CD14-positive monocyte (primary cell): ENCODE measurements around the gene SPATA17. TPM values are rescaled to one million over a fixed set of nuclear protein-coding genes. Genes with fewer than 3 reads are reported as not detected.
"Not testable (repeated sequence)": the region's sequence is repeated elsewhere in the genome, so short reads cannot be mapped to it uniquely, and the experiment has no call there.

Source experiments
- DNase-seq, 3 donors: peaks; one replicate each; pipeline ENCODE4 v3.0.0-alpha.2; 2011 to 2022
- H2AFZ ChIP-seq: 2 replicates; pipeline ENCODE4 v1.6.0; 2012; ENCODE audit warnings: mild to moderate bottlenecking, low read depth, low read length, inconsistent platforms; ENCODE audit not compliant: insufficient read depth, poor library complexity, severe bottlenecking
- H3K27ac ChIP-seq, 2 donors: 1 replicate in 1 of 2; 2 replicates in 1 of 2; pipeline ENCODE4 v1.5.1; 2012 to 2013; ENCODE audit warnings: low read length in 2 of 2, control low read depth in 1 of 2, inconsistent platforms in 1 of 2, low read depth in 1 of 2, mild to moderate bottlenecking in 1 of 2
- H3K27me3 ChIP-seq, 2 donors: one replicate each; pipeline versions ENCODE4 v1.6.0 to v1.6.1; 2011 to 2013; ENCODE audit warnings: low read length in 2 of 2; ENCODE audit not compliant: control insufficient read depth in 2 of 2, insufficient read depth in 2 of 2
- H3K36me3 ChIP-seq, 2 donors: replicated peaks in 1 of 2; 1 replicate in 1 of 2; 2 replicates in 1 of 2; pipeline versions ENCODE4 v1.5.1 to v1.6.1; 2012 to 2013; ENCODE audit warnings: low read length in 2 of 2, control low read depth in 1 of 2, inconsistent platforms in 1 of 2, mild to moderate bottlenecking in 1 of 2; ENCODE audit not compliant: insufficient read depth in 2 of 2, control insufficient read depth in 1 of 2
- H3K4me1 ChIP-seq, 2 donors: 1 replicate in 1 of 2; 2 replicates in 1 of 2; pipeline versions ENCODE4 v1.5.1 to v1.6.1; 2012 to 2013; ENCODE audit warnings: low read length in 2 of 2, control low read depth in 1 of 2, inconsistent platforms in 1 of 2, mild to moderate bottlenecking in 1 of 2, moderate library complexity in 1 of 2; ENCODE audit not compliant: insufficient read depth in 2 of 2, control insufficient read depth in 1 of 2
- H3K4me2 ChIP-seq: replicated peaks from 2 replicates; pipeline ENCODE3; 2012; ENCODE audit warnings: low read length, moderate library complexity, mild to moderate bottlenecking; ENCODE audit not compliant: poor library complexity, severe bottlenecking; ENCODE audit errors: extremely low read depth
- H3K4me3 ChIP-seq, 3 experiments: fragments of 200-600 bp in 1 of 3; sonication (generic) in 1 of 3; replicated peaks in 1 of 3; 1 replicate in 2 of 3; 2 replicates in 1 of 3; pipeline ENCODE4 v1.5.1; 2011 to 2013; ENCODE audit warnings: low read length in 3 of 3, mild to moderate bottlenecking in 3 of 3, control low read depth in 2 of 3, low read depth in 2 of 3, inconsistent platforms in 1 of 3, moderate library complexity in 1 of 3
- H3K79me2 ChIP-seq: 2 replicates; pipeline ENCODE4 v1.6.0; 2012; ENCODE audit warnings: mild to moderate bottlenecking, control low read depth, inconsistent platforms, low read length, moderate library complexity; ENCODE audit not compliant: insufficient read depth
- H3K9ac ChIP-seq: 2 replicates; pipeline ENCODE4 v1.6.0; 2017; ENCODE audit warnings: low read length, mild to moderate bottlenecking; ENCODE audit not compliant: insufficient read depth, poor library complexity, severe bottlenecking
- H3K9me3 ChIP-seq, 2 donors: replicated peaks in 1 of 2; 1 replicate in 1 of 2; 2 replicates in 1 of 2; pipeline versions ENCODE4 v1.5.1 to v1.6.1; 2012 to 2013; ENCODE audit warnings: low read length in 2 of 2, control low read depth in 1 of 2; ENCODE audit not compliant: control insufficient read depth in 1 of 2, insufficient read depth in 1 of 2
- H4K20me1 ChIP-seq: 2 replicates; pipeline ENCODE4 v1.6.0; 2012; ENCODE audit warnings: mild to moderate bottlenecking, low read length, control low read depth, moderate library complexity; ENCODE audit not compliant: insufficient read depth
- H3K27ac Mint-ChIP-seq, 7 donors: one replicate each; pipeline ENCODE4 v1.8.0; 2020; ENCODE audit warnings: mild to moderate bottlenecking in 7 of 7, mixed read lengths in 7 of 7, moderate library complexity in 6 of 7, inconsistent platforms in 2 of 7
- H3K27me3 Mint-ChIP-seq, 3 donors: one replicate each; pipeline ENCODE4 v1.8.0; 2021 to 2022; ENCODE audit warnings: low read depth in 3 of 3, mild to moderate bottlenecking in 3 of 3, mixed read lengths in 3 of 3, moderate library complexity in 3 of 3, inconsistent platforms in 1 of 3
- H3K36me3 Mint-ChIP-seq, 2 donors: one replicate each; pipeline ENCODE4 v1.8.0; 2020; ENCODE audit warnings: mixed read lengths in 2 of 2, inconsistent platforms in 1 of 2, mild to moderate bottlenecking in 1 of 2
- H3K4me1 Mint-ChIP-seq: one replicate; pipeline ENCODE4 v1.8.0; 2020; ENCODE audit warnings: mild to moderate bottlenecking, mixed read lengths
- H3K4me3 Mint-ChIP-seq, 2 donors: one replicate each; pipeline ENCODE4 v1.8.0; 2020; ENCODE audit warnings: mild to moderate bottlenecking in 2 of 2, mixed read lengths in 2 of 2, moderate library complexity in 1 of 2
- H3K9me3 Mint-ChIP-seq, 7 donors: one replicate each; pipeline ENCODE4 v1.8.0; 2020 to 2022; ENCODE audit warnings: mixed read lengths in 7 of 7, mild to moderate bottlenecking in 6 of 7, moderate library complexity in 6 of 7, inconsistent platforms in 2 of 7
- WGBS: methylation state at CpG from one replicate; pipeline ENCODE4 v1.1.5; 2013; ENCODE audit warnings: missing lambda C conversion rate; ENCODE audit not compliant: insufficient coverage; 5-methylcytosine and 5-hydroxymethylcytosine counted together
- intact Hi-C, 2 donors: fragments of 100-400 bp; cut with micrococcal nuclease; formaldehyde crosslinking; loops; one replicate each; pipeline versions ENCODE4 v1.15.0 to v1.15.1; 2023
- polyA plus RNA-seq, 3 donors: library from polyadenylated mRNA; depleted of rRNA in 1 of 3; unstranded in 2 of 3; stranded (reverse) in 1 of 3; fragments of 300-500 nt in 2 of 3; fragments of >200 nt in 1 of 3; fragmentation: Illumina TruSeq in 2 of 3; gene quantifications; 1 replicate in 2 of 3; 2 replicates in 1 of 3; pipeline ENCODE4 v1.2.3, GENCODE V29; 2012 to 2021
- TF ChIP-seq, protein P1 (sequence below): fragments of 200-600 bp; IDR thresholded peaks from one replicate; pipeline ENCODE4 v1.8.0; 2022; ENCODE audit warnings: antibody characterized with exemption, mild to moderate bottlenecking

The SPATA17 gene
- polyA plus RNA-seq, 3 donors: 0.28 TPM; not detected in 2

DNA sequence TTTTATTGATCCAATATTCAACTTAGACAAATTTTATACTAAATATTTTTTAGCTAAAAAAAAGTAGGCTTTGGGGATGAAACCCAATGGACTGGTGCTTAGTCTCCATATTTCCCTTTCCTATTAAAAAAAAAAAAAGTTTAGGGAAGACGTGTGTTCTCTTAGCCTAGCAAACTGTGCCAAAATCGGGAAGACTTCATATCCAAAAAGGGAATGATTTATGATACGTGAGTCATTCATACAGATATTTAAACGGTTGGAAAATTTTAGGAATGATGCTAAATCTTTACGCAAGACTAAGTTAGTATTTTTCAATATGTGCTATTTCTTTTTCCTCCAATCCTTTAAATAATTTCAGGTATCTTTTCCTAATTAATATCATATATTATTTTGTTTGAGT lies 50.7 kb downstream of the SPATA17 start:
- Histone ChIP-seq H3K36me3 (no peaks in the 10 kb centered on the region), H3K27me3 (no peaks in the 10 kb centered on the region), H3K79me2 (no peaks in the 10 kb centered on the region), H3K4me1 (no peaks in the 10 kb centered on the region), H3K4me3 (no peak overlapping the region), H3K9me3 (no peaks in the 10 kb centered on the region), H3K4me2 (no peak overlapping the region), H3K9ac (no peak overlapping the region), H2AFZ (no peak overlapping the region), H4K20me1 (no peaks in the 10 kb centered on the region), H3K27ac (no peak overlapping the region)
- no CpG with 5 or more reads among the region's 5 CpGs for WGBS
- Mint-ChIP-seq H3K4me3 (no peak overlapping the region), H3K36me3 (no peaks in the 10 kb centered on the region), H3K27ac (no peak overlapping the region), H3K27me3 (peaks cover 0 to 13% (median 2%) of the 10 kb centered on the region in 3 donors), H3K4me1 (no peaks in the 10 kb centered on the region), H3K9me3 (peaks cover 0 to 9% (median 0%) of the 10 kb centered on the region in 7 donors)
- no peak for DNase-seq
- TF ChIP-seq, protein P1, sequence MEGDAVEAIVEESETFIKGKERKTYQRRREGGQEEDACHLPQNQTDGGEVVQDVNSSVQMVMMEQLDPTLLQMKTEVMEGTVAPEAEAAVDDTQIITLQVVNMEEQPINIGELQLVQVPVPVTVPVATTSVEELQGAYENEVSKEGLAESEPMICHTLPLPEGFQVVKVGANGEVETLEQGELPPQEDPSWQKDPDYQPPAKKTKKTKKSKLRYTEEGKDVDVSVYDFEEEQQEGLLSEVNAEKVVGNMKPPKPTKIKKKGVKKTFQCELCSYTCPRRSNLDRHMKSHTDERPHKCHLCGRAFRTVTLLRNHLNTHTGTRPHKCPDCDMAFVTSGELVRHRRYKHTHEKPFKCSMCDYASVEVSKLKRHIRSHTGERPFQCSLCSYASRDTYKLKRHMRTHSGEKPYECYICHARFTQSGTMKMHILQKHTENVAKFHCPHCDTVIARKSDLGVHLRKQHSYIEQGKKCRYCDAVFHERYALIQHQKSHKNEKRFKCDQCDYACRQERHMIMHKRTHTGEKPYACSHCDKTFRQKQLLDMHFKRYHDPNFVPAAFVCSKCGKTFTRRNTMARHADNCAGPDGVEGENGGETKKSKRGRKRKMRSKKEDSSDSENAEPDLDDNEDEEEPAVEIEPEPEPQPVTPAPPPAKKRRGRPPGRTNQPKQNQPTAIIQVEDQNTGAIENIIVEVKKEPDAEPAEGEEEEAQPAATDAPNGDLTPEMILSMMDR: no peak
- intact Hi-C loops: no loop called here

DNA sequence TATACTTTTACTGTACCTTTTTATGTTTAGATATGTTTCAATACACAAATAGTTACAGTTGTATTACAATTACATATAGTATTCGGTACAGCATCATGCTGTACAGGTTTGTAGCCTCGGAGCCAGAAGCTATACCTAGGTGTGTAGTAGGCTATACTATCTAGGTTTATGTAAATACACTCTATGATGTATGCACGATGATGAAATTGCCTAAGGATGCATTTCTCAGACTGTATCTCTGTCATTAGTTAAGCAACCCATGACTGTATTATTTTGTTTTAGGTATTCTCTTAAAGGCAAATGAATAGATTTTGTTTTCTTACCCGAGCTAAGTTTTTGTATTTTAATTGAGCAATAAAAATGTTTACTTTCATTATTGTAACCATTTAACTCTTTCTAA lies 56.4 kb downstream of the SPATA17 start:
- Histone ChIP-seq H4K20me1 (no peaks in the 10 kb centered on the region), H3K27ac (no peak overlapping the region), H3K4me3 (no peak overlapping the region), H3K27me3 (no peaks in the 10 kb centered on the region), H3K4me1 (no peaks in the 10 kb centered on the region), H3K4me2 (no peak overlapping the region), H2AFZ (no peak overlapping the region), H3K79me2 (no peaks in the 10 kb centered on the region), H3K36me3 (no peaks in the 10 kb centered on the region), H3K9me3 (no peaks in the 10 kb centered on the region), H3K9ac (no peak overlapping the region)
- no CpG with 5 or more reads among the region's 4 CpGs for WGBS
- peaks cover 0 to 5% (median 0%) of the 10 kb centered on the region in 7 donors for H3K9me3 Mint-ChIP-seq
- no peak overlapping the region for H3K27ac Mint-ChIP-seq
- H3K27me3 Mint-ChIP-seq: peaks cover 0 to 5% (median 3%) of the 10 kb centered on the region in 3 donors
- H3K4me3 Mint-ChIP-seq: no peak overlapping the region
- intact Hi-C loops: no loop called here
- no peak for DNase-seq
- TF ChIP-seq, protein P1: no peak
- H3K36me3 Mint-ChIP-seq: no peaks in the 10 kb centered on the region
- no peaks in the 10 kb centered on the region for H3K4me1 Mint-ChIP-seq

DNA sequence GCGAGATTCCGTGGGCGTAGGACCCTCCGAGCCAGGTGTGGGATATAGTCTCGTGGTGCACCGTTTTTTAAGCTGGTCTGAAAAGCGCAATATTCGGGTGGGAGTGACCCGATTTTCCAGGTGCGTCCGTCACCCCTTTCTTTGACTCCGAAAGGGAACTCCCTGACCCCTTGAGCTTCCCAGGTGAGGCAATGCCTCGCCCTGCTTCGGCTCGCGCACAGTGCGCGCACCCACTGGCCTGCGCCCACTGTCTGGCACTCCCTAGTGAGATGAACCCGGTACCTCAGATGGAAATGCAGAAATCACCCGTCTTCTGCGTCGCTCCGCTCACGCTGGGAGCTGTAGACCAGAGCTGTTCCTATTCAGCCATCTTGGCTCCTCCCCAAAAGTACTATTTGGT lies 65.0 kb downstream of the SPATA17 start:
- H3K79me2 ChIP-seq, H3K36me3 Mint-ChIP-seq, H3K36me3 ChIP-seq, H3K4me3 Mint-ChIP-seq, H3K9me3 Mint-ChIP-seq, H3K27ac ChIP-seq, H3K27me3 Mint-ChIP-seq, H4K20me1 ChIP-seq, H2AFZ ChIP-seq, H3K9ac ChIP-seq, H3K4me1 ChIP-seq, intact Hi-C loops, H3K4me1 Mint-ChIP-seq, H3K4me3 ChIP-seq, H3K4me2 ChIP-seq, H3K27me3 ChIP-seq, H3K27ac Mint-ChIP-seq, H3K9me3 ChIP-seq, DNase-seq: not testable (repeated sequence)
- WGBS: 96% methylated on average over 12 of the region's 25 CpGs
